HL-60 (cell line): ENCODE measurements around the gene GAS2.

ENCODE experiments used
- CTCF ChIP-seq: IDR thresholded peaks from one replicate; pipeline ENCODE4 v1.5.1; 2011; ENCODE audit warnings: low read length, control low read depth, inconsistent platforms; ENCODE audit not compliant: insufficient read depth
- GABPA ChIP-seq: IDR thresholded peaks from 2 replicates; pipeline ENCODE4 v1.6.1; 2012; ENCODE audit warnings: low read depth
- POLR2AphosphoS5 ChIP-seq: IDR thresholded peaks from 2 replicates; pipeline ENCODE4 v1.6.1; 2012; ENCODE audit warnings: low read depth

- TF ChIP-seq CTCF (no peak), GABPA (no peak), POLR2AphosphoS5 (no peak)
These were observed 54.0 kb downstream of the GAS2 start for GRCh38 chr11:22720457-22720856.
